Endothelial cell of umbilical vein (primary cell): ENCODE measurements around the gene MIEF1. TPM values are rescaled to one million over a fixed set of nuclear protein-coding genes. Genes with fewer than 3 reads are reported as not detected.

ENCODE experiments used
- BruUV-seq: library from RNA; stranded (reverse); fragments of 400-500 nt; replicated peaks from 2 replicates; lab custom pipeline; 2021; lab: Mats Ljungman, UMichigan
- CTCF ChIA-PET: fragments of 300-600, 350-600 bp; sonication (Branson Sonifier 250); formaldehyde crosslinking; loops from one replicate; lab custom pipeline; 2021; ENCODE audit warnings: antibody characterized with exemption, inconsistent platforms; lab: Charles Lee
- POLR2A ChIA-PET: fragments of 300-600, 350-600 bp; sonication (Branson Sonifier 250); formaldehyde crosslinking; loops from one replicate; lab custom pipeline; 2021; ENCODE audit warnings: antibody characterized with exemption, inconsistent platforms; lab: Charles Lee
- DNase-seq: peaks from one replicate; pipeline ENCODE4 v3.0.0-alpha.2; 2011; ENCODE audit warnings: low read depth, low spot score
- FAIRE-seq: peaks from 2 replicates; lab custom pipeline; 2011; peaks lifted over from hg19 to GRCh38; lab: Jason Lieb, UNC
- H2AFZ ChIP-seq: 2 replicates; pipeline ENCODE4 v1.6.0; 2012; ENCODE audit warnings: low read depth, low read length, control low read depth, inconsistent platforms
- H3K27ac ChIP-seq: 2 replicates; pipeline ENCODE4 v1.5.1; 2011; ENCODE audit warnings: low read depth, mild to moderate bottlenecking, control low read depth, low read length, moderate library complexity; ENCODE audit not compliant: insufficient read depth
- H3K27me3 ChIP-seq, 2 experiments: 2 replicates each; pipeline versions ENCODE4 v1.6.0 to v1.6.1; 2011; ENCODE audit warnings: low read length in 2 of 2, mixed read lengths in 1 of 2; ENCODE audit not compliant: control insufficient read depth in 2 of 2, insufficient read depth in 2 of 2
- H3K36me3 ChIP-seq, 2 experiments: 2 replicates in 1 of 2; 3 replicates in 1 of 2; pipeline ENCODE4 v1.5.1; 2011; ENCODE audit warnings: low read length in 2 of 2, mild to moderate bottlenecking in 1 of 2, moderate library complexity in 1 of 2; ENCODE audit not compliant: control insufficient read depth in 2 of 2, insufficient read depth in 2 of 2; ENCODE audit errors: extremely low read depth in 1 of 2
- H3K4me1 ChIP-seq: 3 replicates; pipeline ENCODE4 v1.5.1; 2011; ENCODE audit warnings: mild to moderate bottlenecking, low read length; ENCODE audit not compliant: control insufficient read depth, insufficient read depth; ENCODE audit errors: extremely low read depth
- H3K4me2 ChIP-seq: 2 replicates; pipeline ENCODE4 v1.6.1; 2011; ENCODE audit warnings: low read length, control low read depth, mixed read lengths; ENCODE audit not compliant: insufficient read depth
- H3K4me3 ChIP-seq, 3 experiments: fragments of 200-600 bp in 1 of 3; sonication (generic), shearing (Covaris generic) in 1 of 3; replicated peaks in 1 of 3; 2 replicates each; pipeline ENCODE4 v1.5.1; 2011 to 2016; ENCODE audit warnings: control low read depth in 3 of 3, low read length in 3 of 3, mild to moderate bottlenecking in 2 of 3, inconsistent platforms in 1 of 3, low read depth in 1 of 3, moderate library complexity in 1 of 3; ENCODE audit not compliant: insufficient read depth in 1 of 3
- H3K79me2 ChIP-seq: 2 replicates; pipeline ENCODE4 v1.6.0; 2012; ENCODE audit warnings: low read length, inconsistent platforms; ENCODE audit not compliant: control insufficient read depth, insufficient read depth
- H3K9ac ChIP-seq: replicated peaks from 2 replicates; pipeline ENCODE3; 2011; ENCODE audit warnings: low read length, control low read depth; ENCODE audit not compliant: insufficient read depth; ENCODE audit errors: extremely low read depth
- H3K9me1 ChIP-seq: replicated peaks from 3 replicates; pipeline ENCODE4 v1.6.0; 2011; ENCODE audit warnings: mild to moderate bottlenecking, low read length; ENCODE audit not compliant: control insufficient read depth, insufficient read depth; ENCODE audit errors: extremely low read depth
- H3K9me3 ChIP-seq: replicated peaks from 2 replicates; pipeline ENCODE4 v1.5.1; 2012; ENCODE audit warnings: low read length, inconsistent platforms; ENCODE audit not compliant: control insufficient read depth, insufficient read depth
- H4K20me1 ChIP-seq: replicated peaks from 2 replicates; pipeline ENCODE3; 2011; ENCODE audit warnings: mild to moderate bottlenecking, low read length; ENCODE audit not compliant: control insufficient read depth, insufficient read depth; ENCODE audit errors: extremely low read depth
- CTCF ChIP-seq, 2 donors: IDR thresholded peaks; 1 replicate in 1 of 2; 2 replicates in 1 of 2; pipeline ENCODE4 v1.5.1; 2011; ENCODE audit warnings: low read length in 2 of 2, mild to moderate bottlenecking in 2 of 2, moderate library complexity in 2 of 2, control low read depth in 1 of 2, inconsistent platforms in 1 of 2, low read depth in 1 of 2; ENCODE audit not compliant: insufficient read depth in 1 of 2; ENCODE audit errors: extremely low read depth in 1 of 2
- EZH2 ChIP-seq: IDR thresholded peaks from 2 replicates; pipeline ENCODE4 v1.6.1; 2012; ENCODE audit warnings: borderline replicate concordance, low read depth, mild to moderate bottlenecking, moderate library complexity, low read length, inconsistent platforms; ENCODE audit not compliant: severe bottlenecking
- FOS ChIP-seq: IDR thresholded peaks from 2 replicates; pipeline ENCODE4 v1.6.1; 2011; ENCODE audit warnings: mild to moderate bottlenecking, low read length, moderate library complexity, borderline replicate concordance; ENCODE audit not compliant: insufficient read depth
- GATA2 ChIP-seq: IDR thresholded peaks from 2 replicates; pipeline ENCODE4 v1.7.0; 2011; ENCODE audit warnings: low read depth, mild to moderate bottlenecking, moderate library complexity, mixed read lengths, low read length; ENCODE audit not compliant: insufficient read length, insufficient read depth
- JUN ChIP-seq: IDR thresholded peaks from 2 replicates; pipeline ENCODE4 v1.6.1; 2011; ENCODE audit warnings: borderline replicate concordance, low read depth; ENCODE audit not compliant: insufficient read length, insufficient read depth
- MAX ChIP-seq: IDR thresholded peaks from 2 replicates; pipeline ENCODE4 v1.6.1; 2011; ENCODE audit not compliant: insufficient read depth, insufficient read length
- MYC ChIP-seq: IDR thresholded peaks from one replicate; pipeline ENCODE4 v1.6.1; 2011; ENCODE audit warnings: mild to moderate bottlenecking, low read depth, low read length
- POLR2A ChIP-seq: IDR thresholded peaks from 2 replicates; pipeline ENCODE4 v1.6.1; 2012; ENCODE audit warnings: low read depth, mild to moderate bottlenecking, control low read depth, low read length
- POLR2AphosphoS5 ChIP-seq: IDR thresholded peaks from 2 replicates; pipeline ENCODE4 v1.6.1; 2012; ENCODE audit warnings: low read depth, mild to moderate bottlenecking, control low read depth, low read length, moderate library complexity; ENCODE audit not compliant: insufficient read depth
- dilution Hi-C: fragments of 300-500 bp; cut with MboI; formaldehyde crosslinking; loops from one replicate; pipeline ENCODE4 v1.15.0; 2019; ENCODE audit warnings: low sequenced_read_pairs; ENCODE audit not compliant: extremely low pct_ligation_motif_present
- intact Hi-C: fragments of 100-400 bp; cut with micrococcal nuclease; formaldehyde crosslinking; loops from one replicate; pipeline ENCODE4 v1.10.0; 2022
- polyA plus RNA-seq, 4 experiments: library from polyadenylated mRNA; depleted of rRNA in 3 of 4; stranded (reverse) in 3 of 4; unstranded in 1 of 4; fragments of >200 nt; gene quantifications; 2 replicates each; pipeline versions ENCODE4 v1.2.1 to v1.2.3, GENCODE V29; 2011 to 2012; ENCODE audit warnings: missing spikeins in 1 of 4
- total RNA-seq: library from RNA; stranded (reverse); gene quantifications from 2 replicates; pipeline ENCODE4 v1.2.3, GENCODE V29; 2021

The MIEF1 gene
- total and polyA plus RNA-seq, 2 donors (not counting 3 experiments of a cell fraction or from before 2014, with no cell fraction given) = 14.2 to 31.1 TPM

GRCh38 chr22:39481595-39481994 lies 20.5 kb upstream of the MIEF1 start:
- Histone ChIP-seq H3K9ac (no peak overlapping the region), H3K27ac (no peak overlapping the region), H3K79me2 (no peaks in the 10 kb centered on the region), H3K4me2 (no peak overlapping the region), H3K9me3 (no peaks in the 10 kb centered on the region), H3K4me1 (no peaks in the 10 kb centered on the region), H3K27me3 (no peaks in the 10 kb centered on the region), H3K9me1 (no peaks in the 10 kb centered on the region), H3K4me3 (no peak overlapping the region), H3K36me3 (no peaks in the 10 kb centered on the region), H4K20me1 (no peaks in the 10 kb centered on the region), H2AFZ (no peak overlapping the region)
- CTCF ChIA-PET = interaction anchor here (1.0 to 3.3 kb wide), 2 partner anchors 14 to 15 kb away, joined by 5 to 11 read pairs; no protein-coding TSS in a partner anchor
- dilution Hi-C loops (no loop called here), intact Hi-C loops (no loop called here)
- BruUV-seq = no TSS peak
- POLR2A ChIA-PET = no interaction called here
- FAIRE-seq = no peak
- TF ChIP-seq POLR2A = no peak
- no peak for DNase-seq

- no TSS peak for BruUV-seq
- Histone ChIP-seq H3K27ac (no peak overlapping the region), H4K20me1 (no peaks in the 10 kb centered on the region), H3K9me3 (no peaks in the 10 kb centered on the region), H3K36me3 (no peaks in the 10 kb centered on the region), H3K4me2 (no peak overlapping the region), H3K4me1 (no peaks in the 10 kb centered on the region), H3K79me2 (no peaks in the 10 kb centered on the region), H3K9me1 (no peaks in the 10 kb centered on the region), H2AFZ (no peak overlapping the region), H3K27me3 (no peaks in the 10 kb centered on the region), H3K9ac (no peak overlapping the region), H3K4me3 (no peak overlapping the region)
- FAIRE-seq = no peak
- dilution Hi-C loops = no loop called here
- ChIA-PET POLR2A (interaction anchor here (0.7 to 0.9 kb wide), 2 partner anchors 37 to 651 kb away, joined by 3 read pairs; partner anchors contain the start of gene ATF4), CTCF (interaction anchor here (0.8 to 3.3 kb wide), 4 partner anchors 11 to 554 kb away, joined by 3 to 11 read pairs (median 4); no protein-coding TSS in a partner anchor)
- intact Hi-C loops = no loop called here
- peak; percentile 43 for DNase-seq
- TF ChIP-seq JUN (no peak), CTCF (IDR thresholded peaks at IDR 0.05; ENCODE audit: extremely low read depth in 1 of 2, insufficient read depth in 1 of 2, low read depth in 1 of 2, low read length in 2 of 2) (no peak), MYC (no peak), POLR2AphosphoS5 (no peak), EZH2 (no peak), GATA2 (no peak), FOS (no peak), POLR2A (no peak), MAX (no peak)
These were observed 19.3 kb upstream of the MIEF1 start for GRCh38 chr22:39482768-39483167.
